ENCODE measurements around the gene SCN9A.
"Not testable (repeated sequence)": the region's sequence is repeated elsewhere in the genome, so short reads cannot be mapped to it uniquely, and the experiment has no call there.

SCN9A gene

DNA sequence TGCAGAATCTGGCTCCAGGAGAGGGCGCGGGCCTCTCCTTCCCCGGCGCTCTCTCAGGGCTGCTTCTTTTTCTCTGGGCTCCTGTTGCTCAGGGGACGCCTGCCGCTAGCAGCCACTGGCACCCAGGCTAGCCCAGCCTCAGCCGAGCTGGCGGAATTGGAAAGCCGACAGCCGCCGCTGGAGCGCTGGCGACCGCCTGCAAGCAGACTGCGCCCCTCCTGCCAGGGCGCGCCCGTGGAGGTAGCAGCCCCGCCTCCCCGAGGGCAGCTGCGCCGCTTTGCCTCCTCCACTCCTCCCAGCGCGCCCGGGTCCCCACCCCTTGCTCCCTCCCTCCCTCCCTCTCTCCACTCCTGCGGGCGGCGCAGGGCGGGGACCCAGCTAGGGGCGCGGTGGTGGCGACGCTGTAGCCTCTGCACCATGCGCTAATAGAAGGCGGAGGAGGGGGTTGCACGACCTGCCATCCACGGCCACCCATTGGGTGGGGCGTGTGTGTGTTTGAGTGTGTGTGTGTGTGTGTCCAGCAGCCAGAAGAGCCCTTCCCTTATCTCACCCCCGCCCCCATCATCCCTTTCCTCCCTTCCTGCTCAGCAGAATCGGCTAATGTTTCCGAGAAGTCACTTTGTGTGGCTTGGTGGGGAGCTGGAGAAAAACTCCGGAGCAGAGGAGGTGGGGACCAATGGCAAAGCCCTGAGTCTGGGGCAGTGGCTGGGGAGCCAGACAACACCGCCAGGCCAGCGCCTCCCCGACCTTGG is at the start of gene SCN9A:
SCN9A (minus strand) TSS at position 209 of the 752 bp plus-strand sequence. CDS start 64,188 bp downstream, outside the sequence.
- peak; percentile 47 for DNase-seq

DNA sequence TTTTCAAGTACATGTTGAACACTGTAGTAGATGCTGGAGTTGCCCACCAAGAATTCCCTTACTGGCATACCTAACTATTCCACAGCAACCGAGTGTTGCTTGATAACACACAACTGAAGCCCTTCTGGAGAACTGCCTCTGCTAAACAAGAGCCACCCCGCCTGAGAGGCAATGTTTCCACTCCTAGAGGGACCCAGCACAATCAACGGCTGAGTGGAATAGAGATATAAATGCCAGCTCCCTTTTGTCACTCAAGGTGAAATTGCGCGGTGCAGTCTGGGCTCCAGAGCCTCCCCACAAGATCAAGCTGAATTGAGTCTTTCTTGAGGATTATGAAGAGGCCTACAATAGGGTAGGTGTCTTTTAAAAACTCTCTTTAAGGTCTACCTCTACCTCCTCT is 49.1 kb upstream of the SCN9A start:
- no peak for DNase-seq

DNA sequence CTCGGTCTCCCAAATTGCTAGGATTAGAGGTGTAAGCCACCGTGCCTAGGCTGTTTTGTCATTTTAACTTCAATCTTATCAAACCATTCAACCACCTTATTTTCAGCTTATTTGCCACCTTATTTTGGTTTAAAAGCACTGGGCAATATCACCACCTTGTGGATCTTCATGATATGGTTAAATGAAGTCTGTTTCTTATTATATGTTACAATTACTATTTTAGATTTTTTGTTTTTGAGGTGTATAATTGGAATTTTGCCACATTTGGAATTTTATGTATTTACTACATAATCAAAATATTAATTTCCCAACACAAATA is 43.8 kb upstream of the SCN9A start:
- DNase-seq, result no peak

- no peak for DNase-seq
These were observed 43.3 kb upstream of the SCN9A start for GRCh38 chr2:166418853-166419615.

- no peak for DNase-seq
These were observed 41.9 kb upstream of the SCN9A start for GRCh38 chr2:166417669-166418068.

GRCh38 chr2:166413255-166413654 is 37.5 kb upstream of the SCN9A start:
- DNase-seq, result no peak

DNA sequence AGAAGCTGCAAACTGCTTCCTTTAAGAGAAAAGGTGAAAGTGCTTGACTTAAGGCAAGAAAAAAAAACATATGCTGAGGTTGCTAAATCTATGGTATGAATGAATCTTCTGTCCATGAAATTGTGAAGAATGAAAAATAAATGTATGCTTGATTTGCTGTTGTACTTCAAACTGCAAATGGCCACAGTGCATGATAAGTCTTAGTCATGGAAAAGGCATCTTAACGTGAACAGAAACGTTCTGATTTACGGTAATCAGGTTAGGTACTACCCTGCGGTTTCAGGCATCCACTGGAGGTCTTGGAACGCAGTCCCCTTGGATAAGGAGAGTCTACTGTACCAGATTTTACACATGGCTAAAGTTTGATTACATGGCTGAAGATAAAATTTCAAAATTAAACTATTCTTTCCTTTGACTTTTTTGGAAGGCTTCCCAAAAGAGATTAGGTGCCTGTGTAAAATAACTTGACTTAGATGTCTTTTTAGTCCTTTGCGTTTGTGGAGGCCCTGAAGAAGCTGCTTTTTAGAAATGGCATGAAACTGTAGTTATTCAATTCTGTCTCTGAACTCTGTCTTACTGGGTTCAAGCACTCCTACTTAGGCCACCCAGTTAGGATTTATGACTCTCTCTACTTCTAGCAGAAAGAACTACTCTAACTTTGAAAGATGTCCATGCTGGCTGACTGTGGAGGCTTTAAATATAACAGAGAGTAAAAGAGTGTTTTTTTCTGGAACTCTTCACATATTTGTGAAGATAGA is 35.9 kb upstream of the SCN9A start:
- DNase-seq, result no peak

DNA sequence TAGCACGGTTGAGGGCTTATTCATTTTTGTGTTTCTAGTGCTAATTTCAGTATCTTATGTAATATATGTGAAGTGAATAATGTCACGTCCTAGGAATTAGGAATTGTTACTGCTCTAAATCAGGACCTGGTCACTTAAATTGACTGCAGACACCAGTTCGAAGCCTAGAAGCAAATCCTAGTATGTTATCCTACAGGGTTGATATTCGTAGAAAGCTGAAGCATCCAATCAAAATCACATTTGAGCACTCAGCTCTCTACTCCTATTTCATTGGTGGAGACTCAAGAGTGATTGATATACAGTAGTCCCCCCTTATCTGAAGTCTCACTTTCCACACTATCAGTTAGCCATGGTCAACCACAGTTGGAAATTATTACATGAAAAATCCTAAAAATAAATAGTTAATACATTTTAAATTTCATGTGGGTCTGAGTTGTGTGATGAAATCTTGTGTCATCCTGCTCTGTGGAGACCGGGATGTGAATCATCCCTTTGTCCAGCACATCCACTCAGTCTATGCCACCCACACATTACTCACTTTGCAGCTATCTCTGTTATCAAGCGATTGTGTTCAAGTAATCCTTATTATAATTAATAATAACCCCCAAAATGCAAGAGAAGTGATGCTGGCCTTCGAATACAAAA is 35.2 kb upstream of the SCN9A start:
- DNase-seq, result no peak

- not testable (repeated sequence) for DNase-seq
These were observed 32.0 kb upstream of the SCN9A start for GRCh38 chr2:166407746-166408145.

GRCh38 chr2:166406374-166406773 is 30.6 kb upstream of the SCN9A start:
- DNase-seq, result no peak

GRCh38 chr2:166405569-166405926 is 29.8 kb upstream of the SCN9A start:
- no peak for DNase-seq

DNA sequence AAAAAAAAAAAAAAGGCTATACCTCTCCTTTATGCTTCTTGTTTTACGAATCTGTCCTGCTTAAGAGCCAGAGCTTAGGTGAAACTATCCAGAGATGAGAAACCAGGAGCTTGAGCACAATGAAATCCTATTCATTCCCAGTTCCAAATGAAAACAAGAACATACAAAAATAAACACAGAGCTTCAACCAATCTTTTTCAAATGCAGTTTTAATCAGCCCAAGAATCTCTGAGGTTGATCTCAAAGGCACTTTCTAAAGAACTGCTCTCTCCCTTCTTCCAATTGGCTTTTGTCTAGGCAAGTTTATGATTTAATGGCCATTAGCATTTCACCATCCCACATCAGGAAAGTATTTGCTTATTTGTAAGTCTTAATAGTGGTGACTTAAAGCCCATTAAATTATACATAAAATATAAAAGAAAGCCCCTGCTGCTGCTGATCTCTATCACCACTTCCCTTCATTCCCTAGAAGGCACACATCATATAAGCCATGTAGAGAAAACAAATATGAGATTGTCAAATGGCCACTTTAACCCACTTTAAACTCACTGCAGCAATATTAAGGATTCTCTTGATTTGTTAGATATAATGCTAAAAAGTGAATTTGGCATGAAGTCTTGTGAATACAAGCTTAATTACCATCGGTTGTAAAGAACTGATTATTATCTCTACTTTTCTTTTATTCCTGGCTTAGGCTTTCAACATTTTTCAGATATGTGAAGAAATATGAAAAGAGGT is 29.3 kb upstream of the SCN9A start:
- no peak for DNase-seq

DNA sequence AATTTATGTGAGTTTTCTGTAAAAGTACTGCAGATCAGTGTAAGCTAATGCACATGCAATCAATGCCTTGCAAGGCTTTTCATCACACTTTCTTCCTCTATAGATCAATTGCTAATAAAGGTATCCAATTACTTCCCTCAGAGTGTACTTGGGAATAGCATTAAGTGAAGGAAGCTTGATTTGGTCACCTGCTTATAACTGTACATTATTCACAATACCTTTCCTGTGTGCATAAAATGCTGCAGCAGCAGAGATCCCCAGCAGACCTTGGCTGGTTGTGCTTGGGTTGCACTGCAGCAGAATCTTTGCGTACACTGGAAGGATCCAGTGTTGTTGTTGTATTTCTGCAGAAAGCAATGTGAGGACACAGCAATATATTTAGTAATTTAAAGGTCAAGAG is 18.5 kb upstream of the SCN9A start:
- no peak for DNase-seq

DNA sequence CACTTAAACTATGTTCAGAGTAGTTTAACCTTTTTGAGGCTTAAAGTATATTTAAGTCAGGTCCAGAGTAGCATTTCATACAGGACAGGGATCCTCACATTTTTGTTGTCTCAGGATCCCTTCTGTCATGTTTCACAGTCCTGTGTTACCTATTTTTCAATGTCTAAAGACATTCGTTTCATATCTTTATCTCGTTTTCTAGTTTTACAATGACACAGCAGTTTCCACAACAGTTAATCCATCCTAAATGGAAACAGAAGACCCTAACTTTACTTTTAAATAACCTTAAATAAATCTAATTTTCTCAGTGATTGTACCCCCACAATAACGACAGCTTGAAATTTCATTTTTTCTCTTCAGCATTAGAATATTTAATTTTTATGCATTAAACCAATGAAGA is 17.3 kb upstream of the SCN9A start:
- no peak for DNase-seq

GRCh38 chr2:166388481-166389070 is 12.8 kb upstream of the SCN9A start:
- DNase-seq, result no peak

DNA sequence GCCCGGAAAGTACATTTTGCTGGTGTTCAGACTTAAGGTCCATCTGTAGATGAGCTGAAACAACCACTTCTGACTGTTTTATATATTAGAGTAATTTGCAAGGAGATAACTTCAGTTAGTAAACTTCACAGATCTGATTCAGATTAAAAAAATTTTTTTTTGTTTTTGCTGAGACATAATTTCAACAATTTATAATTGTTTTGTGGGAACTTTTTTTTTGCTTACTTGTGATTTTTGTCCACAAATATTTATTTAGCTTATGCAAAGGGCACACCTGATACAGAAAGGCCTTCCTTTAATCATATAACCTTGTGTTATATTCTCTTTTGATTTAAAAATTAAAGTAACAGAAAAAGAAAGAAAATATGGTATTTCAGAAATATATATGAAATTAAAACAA is 9.6 kb upstream of the SCN9A start:
- no peak for DNase-seq

GRCh38 chr2:166384774-166385173 is 9.0 kb upstream of the SCN9A start:
- DNase-seq, result no peak

DNA sequence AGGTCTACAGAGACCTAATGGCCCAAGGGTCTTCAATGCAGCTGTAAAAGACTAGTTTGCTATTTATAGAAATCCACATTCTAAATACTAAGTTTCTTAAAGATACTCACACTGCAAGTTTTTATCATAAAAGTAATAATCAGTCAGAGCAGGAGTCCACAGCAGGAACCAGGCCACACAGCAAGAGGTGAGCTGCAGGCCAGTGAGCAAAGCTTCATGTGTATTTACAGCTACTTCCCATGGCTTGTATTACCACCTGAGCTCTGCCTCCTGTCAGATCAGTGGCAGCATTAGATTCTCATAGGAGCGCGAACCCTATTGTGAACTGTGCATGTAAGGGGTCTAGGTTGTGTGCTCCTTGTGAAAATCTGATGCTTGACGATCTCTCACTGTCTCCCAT is 6.7 kb upstream of the SCN9A start:
- DNase-seq, result no peak

GRCh38 chr2:166380615-166381014 is 4.9 kb upstream of the SCN9A start:
- no peak for DNase-seq

DNA sequence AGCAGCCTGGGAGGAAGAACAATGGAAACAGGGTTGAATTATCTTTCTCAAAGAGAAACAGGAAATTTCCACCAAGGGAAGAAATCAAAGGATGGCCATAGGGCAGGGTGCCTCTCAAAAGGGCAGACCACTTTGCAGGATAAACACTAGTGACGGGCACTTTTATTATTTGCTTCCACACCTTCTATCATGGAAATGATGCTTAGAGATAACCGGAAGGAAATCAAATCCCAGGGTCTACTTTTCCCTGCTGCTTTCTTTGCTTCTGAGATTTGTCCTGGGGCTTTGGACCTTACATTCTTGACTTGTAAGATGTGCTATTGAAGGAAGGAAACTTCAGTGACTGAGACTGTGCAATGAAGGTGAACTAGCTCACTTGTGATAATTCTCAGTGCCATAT is 1.1 kb upstream of the SCN9A start:
- DNase-seq, result no peak

GRCh38 chr2:166376488-166376828 is 714 bp upstream of the SCN9A start:
- DNase-seq, result no peak

GRCh38 chr2:166375195-166375735 is 479 bp downstream of the SCN9A start:
- no peak for DNase-seq
